GM19452 (cell line): Measurements from ENCODE around the gene UBXN2A.
"Not testable (repeated sequence)": the region's sequence is repeated elsewhere in the genome, so short reads cannot be mapped to it uniquely, and the experiment has no call there.

Source experiments
- ATAC-seq: cut with Tn5 transposase; IDR thresholded peaks from one replicate; pipeline ENCODE4 v1.9.1; 2021; ENCODE audit not compliant: unreplicated experiment

UBXN2A gene

DNA sequence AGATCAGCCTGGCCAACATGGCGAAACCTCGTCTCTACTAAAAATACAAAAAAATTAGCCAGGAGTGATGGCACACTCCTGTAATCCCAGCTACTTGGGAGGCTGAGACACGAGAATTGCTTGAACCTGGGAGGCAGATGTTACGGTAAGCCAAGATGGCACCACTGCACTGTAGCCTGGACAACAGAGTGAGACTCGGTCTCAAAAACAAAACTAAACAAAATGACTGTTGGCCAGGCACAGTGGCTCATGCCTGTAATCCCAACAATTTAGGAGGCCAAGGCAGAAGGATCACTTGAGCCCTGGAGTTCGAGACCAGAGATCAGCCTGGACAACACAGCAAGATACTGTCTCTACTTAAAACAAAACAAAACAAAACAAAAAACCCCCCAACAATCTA lies 102.9 kb downstream of the UBXN2A start:
- ATAC-seq: not testable (repeated sequence)

DNA sequence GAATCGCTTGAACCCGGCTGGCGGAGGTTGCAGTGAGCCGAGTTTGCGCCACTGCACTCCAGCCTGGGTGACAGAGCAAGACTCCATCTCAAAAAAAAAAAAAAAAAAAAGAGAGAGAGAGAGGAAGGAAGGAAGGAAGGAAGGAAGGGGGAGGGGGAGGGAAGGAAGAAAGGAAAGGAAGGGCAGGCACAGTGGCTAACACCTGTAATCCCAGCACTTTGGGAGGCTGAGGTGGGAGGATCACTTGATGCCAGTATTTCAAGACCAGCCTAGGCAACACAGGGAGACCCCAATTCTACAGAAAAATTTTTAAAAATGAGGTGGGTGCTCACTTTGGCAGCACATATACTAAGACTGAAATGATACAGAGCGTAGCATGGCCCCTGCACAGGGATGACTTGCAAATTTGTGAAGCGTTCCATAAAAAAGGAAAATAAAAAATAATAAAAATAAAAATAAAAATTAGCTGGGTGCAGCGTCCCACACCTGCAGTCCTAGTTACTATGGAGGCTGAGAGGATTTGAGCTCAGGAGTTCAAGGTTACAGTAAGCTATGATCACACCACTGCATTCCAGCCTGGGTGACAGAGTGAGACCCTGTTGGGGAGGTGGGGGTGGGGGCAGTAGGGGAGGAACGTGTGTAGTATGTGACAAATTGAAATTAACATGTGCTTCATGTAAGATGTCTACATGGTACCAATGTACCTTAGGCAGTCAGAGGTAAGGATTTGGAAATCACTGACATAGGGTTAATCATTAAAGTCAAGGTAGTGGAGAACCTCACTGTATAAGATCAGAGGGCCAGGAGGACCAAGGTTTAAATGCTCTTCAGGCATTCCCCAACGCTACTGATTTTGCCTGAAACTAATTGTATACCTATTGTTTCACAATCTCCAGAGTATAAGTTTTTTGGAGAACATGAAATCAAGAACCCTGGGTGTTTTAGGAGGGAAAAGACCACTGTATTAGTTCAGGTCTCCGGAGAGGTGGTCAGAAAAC lies 105.5 kb downstream of the UBXN2A start:
- no peak for ATAC-seq

DNA sequence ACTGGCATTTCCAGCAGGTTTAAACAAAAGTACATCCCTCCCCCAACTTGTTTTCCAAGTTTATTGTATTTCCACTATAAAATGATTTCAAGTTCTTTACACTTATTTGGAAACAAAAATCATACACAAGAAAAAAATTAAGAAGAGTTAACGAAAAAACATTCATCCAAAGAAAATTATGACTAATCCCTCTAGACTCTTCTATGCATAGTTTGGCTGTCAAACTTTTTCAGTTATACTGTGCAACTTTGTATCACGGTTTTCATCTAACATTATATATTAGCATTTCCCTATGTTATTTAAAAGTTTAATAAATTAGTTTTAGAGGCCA lies 106.3 kb downstream of the UBXN2A start:
- ATAC-seq: no peak

DNA sequence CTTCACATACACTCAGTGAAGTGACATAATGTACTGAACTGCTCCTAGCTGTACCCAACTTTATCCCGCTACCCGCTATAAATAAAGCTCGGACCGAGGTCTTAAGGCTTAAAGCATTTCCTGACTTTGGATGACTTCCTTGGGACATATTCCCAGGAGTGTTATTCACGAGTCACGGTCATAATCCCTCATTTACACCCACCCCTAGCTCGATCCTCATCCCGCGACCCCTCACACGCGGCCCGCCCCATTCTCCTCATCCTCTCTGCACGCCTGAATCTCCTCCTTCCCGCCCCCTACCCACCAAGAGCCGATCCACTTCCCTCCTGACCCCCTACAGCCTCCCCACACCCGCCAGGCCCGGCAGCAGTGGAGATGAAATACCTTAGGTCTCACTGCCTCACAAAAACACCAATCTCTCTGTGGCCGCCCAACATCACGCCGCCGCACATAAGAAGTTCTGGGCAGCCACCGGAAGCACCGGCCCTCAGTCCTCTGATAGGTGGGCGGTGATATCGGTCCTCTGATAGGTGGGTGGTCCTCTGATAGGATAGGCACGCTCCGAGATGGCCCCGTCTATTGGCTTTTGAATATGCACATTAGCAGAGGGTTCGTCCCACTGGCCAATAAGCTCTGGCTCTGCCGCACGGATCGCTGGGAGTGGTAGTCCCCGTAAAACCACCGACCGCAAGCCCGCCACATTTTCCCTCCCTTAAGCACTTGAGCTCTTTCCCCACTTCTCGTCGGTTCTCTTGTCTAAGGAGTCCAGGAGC lies 106.9 kb downstream of the UBXN2A start, which contains the start of gene WDCP:
WDCP (minus strand) TSS at position 462 of the 773 bp plus-strand sequence. CDS start 7,897 bp downstream, outside the sequence.
- peak; percentile 99 for ATAC-seq

DNA sequence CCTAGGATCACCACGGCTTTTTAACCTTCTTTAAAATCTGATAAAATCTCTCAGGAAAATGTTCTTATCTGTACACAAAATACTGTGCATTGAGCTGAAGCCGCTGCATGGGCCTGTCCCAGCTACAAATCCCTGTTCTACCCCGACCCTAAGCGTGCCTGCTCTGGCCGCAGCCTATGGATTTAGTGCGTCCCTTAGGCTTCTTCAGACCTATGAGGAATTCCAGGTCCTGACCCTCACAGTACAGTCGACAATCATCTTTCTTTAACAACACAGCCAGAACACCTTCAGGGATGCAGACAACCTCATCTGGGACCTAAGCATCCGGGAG lies 107.4 kb downstream of the UBXN2A start:
- no peak for ATAC-seq

DNA sequence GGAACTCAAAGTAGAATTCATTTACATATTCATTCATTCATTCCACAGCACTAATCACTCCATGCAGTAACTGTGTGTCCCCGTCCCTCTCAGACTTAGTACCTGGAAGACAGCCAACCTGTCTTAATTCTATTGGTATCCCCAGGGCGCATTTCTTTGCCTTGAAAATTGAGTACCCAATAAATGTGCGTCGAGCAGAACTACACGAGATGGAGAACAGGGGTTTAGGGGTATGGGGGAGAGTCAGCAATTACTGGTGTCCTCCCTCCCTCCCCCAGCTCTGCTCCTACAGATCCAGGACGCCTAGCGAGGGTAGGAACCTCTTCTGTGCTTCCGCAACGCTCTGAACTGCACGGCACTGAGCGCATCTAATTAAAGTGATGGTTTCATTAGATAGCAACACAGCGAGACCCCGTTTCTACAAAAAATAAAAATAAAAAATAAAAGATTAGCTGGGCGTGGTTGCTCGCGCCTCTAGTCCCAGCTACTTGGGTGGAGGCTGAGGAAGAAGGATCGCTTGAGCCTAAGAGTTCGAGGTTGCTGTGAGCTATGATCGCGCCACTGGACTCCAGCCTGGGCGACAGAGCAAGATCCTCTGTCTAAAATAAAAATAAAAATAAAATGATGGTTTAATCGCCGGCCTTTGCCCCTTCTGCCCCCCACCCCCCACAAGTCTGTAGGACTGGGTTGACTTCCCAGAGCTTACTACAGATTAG lies 108.7 kb downstream of the UBXN2A start:
- ATAC-seq: no peak

DNA sequence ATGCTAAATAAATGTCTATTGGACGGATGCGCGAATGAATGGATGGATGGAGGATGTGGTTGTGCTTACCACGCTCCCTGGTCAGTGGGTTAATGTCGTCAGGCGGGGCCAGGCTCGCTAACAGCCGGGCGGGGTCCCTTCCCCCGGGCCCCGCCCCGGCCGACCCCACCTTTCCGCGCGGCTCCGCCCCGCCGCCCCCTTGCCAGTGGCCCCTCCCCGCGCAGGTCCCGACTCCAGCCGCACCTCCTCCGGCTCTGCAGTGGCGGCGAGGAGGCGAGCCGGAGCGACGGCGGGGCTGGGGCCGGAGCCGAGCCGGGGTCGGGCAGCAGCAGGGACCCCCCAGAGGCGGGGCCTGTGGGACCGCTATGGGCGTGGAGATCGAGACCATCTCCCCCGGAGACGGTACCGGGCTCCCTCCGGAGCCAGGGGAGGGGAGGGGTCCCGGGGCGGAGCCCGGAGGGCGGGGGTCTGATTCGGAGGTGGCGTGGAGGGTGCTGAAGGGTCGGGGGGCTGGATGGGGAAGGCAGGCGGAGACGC lies 109.3 kb downstream of the UBXN2A start, which contains the start of gene FKBP1B:
FKBP1B (plus strand) TSS at position 257 of the 537 bp plus-strand sequence; CDS start at position 366, 109 bp downstream.
- no peak for ATAC-seq

DNA sequence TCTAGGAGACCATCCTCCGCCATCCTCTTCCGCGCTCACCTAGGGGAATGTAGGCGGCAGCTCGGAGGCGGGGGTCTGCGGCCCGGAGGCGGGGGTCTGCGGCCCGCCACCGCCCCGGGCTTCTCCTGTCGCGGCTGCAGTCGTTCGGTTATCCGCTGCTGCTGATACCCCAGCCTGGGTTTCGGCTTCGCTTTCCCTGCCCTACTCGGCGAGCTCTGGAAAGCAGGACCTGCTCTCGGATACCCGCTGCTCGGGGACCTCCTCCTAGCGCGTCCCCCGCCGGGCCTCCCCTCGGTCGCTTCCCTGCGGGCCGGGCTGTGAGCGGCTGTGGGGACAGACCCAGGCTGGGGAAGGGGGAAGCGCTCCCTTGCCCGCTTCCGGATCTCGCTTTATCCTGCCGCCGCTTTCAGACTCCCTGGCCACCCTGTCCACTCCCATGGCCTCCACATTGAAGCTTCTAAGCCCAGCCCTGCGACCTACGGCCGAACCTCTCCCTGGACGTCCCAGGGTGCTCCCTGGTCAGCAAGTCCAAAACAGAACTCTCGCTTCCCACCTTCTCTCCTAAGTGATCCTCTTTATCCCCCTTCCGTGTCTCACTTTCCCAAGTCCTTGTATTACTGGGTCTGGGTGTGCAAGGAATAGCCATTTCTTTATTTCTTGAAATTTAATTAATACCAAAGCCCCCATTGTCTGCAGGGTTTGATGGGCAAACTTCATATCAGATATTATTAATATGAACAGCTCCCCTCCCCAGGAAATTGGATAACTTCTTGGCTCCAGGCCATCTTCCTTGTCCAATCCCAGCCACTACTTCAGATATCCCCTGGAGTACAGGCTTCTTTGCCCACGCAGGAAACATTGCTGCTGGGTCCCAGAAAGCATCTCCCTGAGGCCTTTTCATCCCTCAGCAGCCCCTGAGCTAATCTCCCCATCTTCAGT lies 110.0 kb downstream of the UBXN2A start:
- ATAC-seq: no peak

DNA sequence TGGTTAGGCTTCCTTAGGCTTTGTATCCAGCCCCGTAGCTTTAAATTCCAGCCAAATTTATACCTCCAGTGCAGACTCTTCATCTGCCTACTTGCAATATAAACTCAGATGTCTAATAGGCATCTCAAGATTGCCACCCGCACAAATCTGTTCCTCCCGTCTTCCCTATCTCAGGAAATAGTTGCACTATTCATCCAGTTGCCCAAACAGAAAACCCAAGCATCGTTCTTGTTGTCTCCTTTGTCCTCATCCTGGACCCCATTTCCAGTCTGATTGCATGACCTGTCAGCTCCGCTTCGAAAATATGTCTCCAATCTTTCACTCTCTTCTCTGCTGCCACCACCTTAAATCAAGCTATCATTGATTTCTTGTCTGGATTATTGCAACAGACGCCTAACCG lies 111.6 kb downstream of the UBXN2A start:
- no peak for ATAC-seq

DNA sequence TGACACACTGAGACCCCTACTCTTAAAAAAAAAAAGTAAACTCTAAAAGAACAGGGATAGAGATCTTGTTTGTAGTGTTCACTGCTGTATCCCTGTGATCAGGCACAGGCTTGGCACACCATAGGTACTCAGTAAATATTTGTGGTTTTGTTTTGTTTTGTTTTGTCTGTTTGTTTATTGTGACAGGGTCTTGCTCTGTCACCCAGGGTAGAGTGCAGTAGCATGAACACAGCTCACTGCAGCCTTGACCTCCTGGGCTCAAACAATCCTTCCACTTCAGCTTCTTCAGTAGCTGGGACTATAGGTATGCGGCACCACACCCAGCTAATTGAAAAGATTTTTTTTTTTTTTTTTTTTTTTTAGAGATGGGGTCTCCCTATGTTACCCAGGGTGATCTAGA lies 112.7 kb downstream of the UBXN2A start:
- no peak for ATAC-seq
